HG03139 (cell line): Measurements from ENCODE around the gene KDM2B.
A peak's percentile ranks its signal among the peaks of the same experiment; 100 is the strongest.
"Not testable (repeated sequence)": the region's sequence is repeated elsewhere in the genome, so short reads cannot be mapped to it uniquely, and the experiment has no call there.

ENCODE experiments used
- ATAC-seq: cut with Tn5 transposase; IDR thresholded peaks from one replicate; pipeline ENCODE4 v1.9.1; 2021; ENCODE audit not compliant: unreplicated experiment

The KDM2B gene

GRCh38 chr12:121590476-121591143 is 9.8 kb upstream of the KDM2B start:
- ATAC-seq: peak; percentile 50

DNA sequence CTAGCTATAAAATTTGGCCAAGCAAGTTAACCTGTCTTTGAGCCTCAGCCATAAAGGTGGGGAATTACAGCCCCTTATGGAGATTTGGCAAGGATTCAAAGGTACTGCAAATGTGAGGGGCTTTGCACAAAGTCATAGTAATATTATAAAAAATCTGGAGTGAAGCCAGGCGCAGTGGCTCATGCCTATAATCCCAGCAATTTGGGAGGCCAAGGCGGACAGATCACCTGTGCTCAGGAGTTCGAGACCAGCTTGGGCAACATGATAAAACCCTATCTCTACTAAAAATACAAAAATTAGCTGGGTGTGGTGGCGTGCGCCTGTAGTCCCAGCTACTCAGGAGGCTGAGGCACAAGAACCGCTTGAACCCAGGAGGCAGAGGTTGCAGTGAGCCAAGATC is 4.1 kb upstream of the KDM2B start:
- ATAC-seq: not testable (repeated sequence)

- ATAC-seq: not testable (repeated sequence)
Measured at GRCh38 chr12:121583334-121583661, 2.5 kb upstream of the KDM2B start.

- no peak for ATAC-seq
Measured at GRCh38 chr12:121582583-121583333, 1.9 kb upstream of the KDM2B start.

DNA sequence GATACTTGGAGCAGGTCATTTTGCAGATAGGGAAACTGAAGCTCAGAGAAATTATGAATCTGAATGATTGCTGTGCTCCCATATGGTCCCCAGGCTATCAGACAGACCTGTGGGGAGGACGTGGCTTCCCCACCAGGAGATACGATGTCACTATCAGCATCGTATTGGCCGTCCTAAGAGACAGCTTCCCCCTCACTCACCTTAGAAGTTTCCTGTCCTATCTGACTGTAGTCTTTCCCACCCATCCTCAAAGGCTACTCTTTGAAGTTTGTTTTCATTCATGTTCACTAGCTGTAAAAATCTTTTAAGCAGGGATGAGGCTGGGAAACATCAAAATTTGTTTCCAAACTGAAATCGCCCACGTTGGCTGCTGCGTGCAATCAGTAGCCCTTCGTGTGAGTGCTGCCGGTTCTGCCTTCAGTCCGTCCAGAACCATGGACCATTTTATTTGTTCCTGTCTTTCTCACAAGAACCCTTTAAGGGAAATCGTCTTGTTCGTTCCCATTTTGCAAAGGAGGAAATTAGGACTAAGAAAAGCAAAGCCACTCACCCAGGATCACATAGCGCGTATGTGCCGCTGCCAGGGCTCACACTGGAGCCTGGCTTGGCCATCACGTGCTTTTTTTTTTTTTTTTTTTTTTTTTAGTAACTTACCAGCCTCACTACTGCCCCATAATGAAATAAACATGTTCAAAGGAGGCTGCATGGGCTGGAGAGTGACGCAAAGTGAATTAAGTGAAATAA is 1.0 kb upstream of the KDM2B start:
- no peak for ATAC-seq

- no peak for ATAC-seq
Measured at GRCh38 chr12:121579981-121580868, 598 bp downstream of the KDM2B start.

- no peak for ATAC-seq
Measured at GRCh38 chr12:121579190-121579791, 1.5 kb downstream of the KDM2B start.

GRCh38 chr12:121578230-121579189 is 2.3 kb downstream of the KDM2B start:
- ATAC-seq: no peak

GRCh38 chr12:121577443-121578180 is 3.2 kb downstream of the KDM2B start:
- ATAC-seq: no peak

DNA sequence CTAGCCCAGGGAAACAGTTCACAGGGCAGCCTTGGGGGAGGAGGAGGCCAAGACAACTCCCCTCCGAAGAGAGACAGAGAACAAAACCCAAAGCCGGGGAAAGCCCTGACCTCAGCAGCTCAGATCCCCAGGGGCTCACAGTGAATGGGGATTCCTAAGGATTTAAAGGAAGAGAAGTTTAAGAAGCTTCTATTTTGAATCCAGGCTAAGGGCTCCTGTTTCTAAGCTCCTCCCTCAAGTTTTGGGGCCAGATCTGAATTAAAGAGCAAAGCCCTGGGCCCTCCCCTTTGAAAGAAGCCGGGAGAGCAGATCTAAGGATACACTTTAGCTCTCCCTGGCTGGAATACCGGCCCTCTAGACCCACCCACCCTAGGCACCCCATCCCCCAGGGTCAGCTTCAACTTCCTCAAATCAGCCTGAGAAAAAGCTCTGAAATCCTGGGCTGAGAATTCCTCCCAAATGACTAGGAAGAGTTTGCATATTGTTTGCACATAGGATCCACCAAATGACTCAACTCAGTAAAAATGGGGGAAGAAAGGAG is 3.9 kb downstream of the KDM2B start:
- ATAC-seq: no peak

- no peak for ATAC-seq
Measured at GRCh38 chr12:121575952-121576625, 4.7 kb downstream of the KDM2B start.

GRCh38 chr12:121575051-121575450 is 5.8 kb downstream of the KDM2B start:
- ATAC-seq: no peak

- no peak for ATAC-seq
Measured at GRCh38 chr12:121574025-121574424, 6.8 kb downstream of the KDM2B start.

- no peak for ATAC-seq
Measured at GRCh38 chr12:121571920-121572319, 8.9 kb downstream of the KDM2B start.

DNA sequence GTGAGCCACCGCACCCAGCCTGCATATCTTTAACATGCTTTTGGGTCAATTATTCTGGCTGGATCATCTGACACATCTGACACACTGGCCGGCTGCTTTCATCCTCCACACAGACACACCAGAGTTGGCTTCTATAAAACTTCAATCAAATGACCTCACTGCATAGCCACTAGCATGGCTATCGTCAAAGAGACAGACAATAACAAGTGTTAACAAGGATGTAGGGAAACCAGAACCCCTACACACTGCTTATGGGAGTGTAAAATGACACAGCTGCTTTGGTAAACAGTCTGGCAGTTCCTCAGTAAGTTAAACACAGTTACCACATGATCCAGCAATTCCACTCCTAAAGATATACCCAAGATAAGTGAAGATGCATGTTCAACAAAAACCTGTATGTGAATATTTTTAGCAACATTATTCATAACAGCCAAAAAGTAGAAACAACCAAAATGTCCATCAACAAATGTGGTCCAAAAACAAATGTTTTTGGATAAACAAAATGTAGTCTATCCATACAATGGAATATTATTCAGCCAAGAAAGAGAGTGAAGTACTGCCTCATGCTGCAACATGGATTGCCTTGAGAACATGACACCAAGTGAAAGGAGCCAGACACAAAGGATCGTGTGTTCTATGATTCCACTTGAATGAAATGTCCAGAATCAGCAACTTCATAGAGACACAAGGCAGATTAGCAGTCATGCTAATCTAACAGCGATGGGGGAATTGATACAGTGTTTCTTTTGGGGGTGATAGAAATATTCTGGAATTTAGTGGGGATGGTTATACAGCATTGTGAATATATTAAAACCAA is 10.1 kb downstream of the KDM2B start:
- ATAC-seq: no peak

DNA sequence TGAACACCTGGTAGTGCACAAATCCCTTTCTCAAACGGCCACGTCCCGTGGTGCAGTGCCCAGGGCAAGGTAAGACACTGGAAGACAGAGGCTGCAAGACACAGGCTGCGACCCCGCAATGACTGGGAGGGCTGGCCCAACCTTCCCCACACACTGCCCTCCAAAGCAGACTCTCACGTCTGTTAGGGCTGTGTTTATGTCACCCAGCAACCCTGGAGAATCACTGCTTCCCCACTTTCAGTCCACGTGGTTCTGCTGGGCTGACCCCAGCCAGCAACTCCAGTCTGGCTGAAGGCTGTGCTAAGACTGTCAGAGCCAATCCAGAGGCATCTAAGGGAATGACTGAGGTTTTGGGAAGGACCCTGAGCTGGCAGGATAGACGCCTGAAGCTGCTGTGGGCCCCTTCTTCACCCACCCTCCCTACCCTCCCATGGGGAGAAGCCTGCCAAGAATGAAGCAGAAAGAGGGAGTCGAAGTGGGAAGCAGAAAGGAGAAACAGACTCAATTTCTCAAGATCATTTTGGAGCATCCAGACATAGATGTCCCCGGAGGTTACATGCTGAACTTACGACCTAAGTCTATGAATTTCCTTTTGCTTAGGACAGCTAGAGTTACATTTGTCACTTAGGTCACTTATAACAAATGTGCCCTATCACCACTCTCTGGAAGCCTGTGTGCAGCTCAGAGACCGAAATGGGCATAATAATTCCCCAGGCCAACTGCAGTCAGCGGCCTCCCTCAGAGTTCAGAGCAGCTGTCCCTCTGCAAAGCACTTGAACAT is 11.7 kb downstream of the KDM2B start:
- no peak for ATAC-seq
